ENCODE results near the gene PPP2R2C. TPM values are rescaled to one million over a fixed set of nuclear protein-coding genes. Genes with fewer than 3 reads are reported as not detected.

PPP2R2C gene
- total RNA-seq, 2 donors from 2014 or later, result 0.14 to 0.41 TPM

DNA sequence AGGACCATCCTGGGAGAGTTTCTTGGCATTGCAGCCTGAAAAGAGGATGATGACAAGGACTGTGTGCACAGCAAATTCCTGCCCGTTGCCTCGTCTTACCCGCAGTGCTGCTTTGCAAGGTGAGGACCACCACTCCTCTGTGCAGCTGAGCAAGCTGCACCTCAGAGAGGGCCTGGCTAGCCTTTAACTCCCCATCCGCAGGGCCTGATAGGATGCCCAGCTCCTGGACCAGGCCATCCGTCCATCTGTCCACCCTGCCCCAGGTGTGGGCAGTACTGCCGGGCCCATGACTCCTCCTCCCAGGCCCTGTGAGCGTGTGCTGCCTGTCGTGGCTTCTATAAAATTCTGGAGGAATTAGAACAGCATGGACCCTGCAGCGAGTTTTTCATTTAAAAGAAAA lies 43.9 kb upstream of the PPP2R2C start:
- H3K27ac ChIP-seq, result no peak overlapping the region
- TF ChIP-seq, protein P1, sequence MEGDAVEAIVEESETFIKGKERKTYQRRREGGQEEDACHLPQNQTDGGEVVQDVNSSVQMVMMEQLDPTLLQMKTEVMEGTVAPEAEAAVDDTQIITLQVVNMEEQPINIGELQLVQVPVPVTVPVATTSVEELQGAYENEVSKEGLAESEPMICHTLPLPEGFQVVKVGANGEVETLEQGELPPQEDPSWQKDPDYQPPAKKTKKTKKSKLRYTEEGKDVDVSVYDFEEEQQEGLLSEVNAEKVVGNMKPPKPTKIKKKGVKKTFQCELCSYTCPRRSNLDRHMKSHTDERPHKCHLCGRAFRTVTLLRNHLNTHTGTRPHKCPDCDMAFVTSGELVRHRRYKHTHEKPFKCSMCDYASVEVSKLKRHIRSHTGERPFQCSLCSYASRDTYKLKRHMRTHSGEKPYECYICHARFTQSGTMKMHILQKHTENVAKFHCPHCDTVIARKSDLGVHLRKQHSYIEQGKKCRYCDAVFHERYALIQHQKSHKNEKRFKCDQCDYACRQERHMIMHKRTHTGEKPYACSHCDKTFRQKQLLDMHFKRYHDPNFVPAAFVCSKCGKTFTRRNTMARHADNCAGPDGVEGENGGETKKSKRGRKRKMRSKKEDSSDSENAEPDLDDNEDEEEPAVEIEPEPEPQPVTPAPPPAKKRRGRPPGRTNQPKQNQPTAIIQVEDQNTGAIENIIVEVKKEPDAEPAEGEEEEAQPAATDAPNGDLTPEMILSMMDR (IDR thresholded peaks at IDR 0.05), result no peak
- no peaks in the 10 kb centered on the region for H3K27me3 ChIP-seq (replicated peaks; ENCODE audit: insufficient read depth)
- ATAC-seq (ENCODE audit: insufficient number of reproducible peaks, low FRiP score, low read depth) (no peak), DNase-seq (ENCODE audit: low spot score) (no peak)
- no peak overlapping the region for H3K4me3 ChIP-seq
- peaks cover 4% of the 10 kb centered on the region for H3K9me3 ChIP-seq
- no peaks in the 10 kb centered on the region for H3K36me3 ChIP-seq
- H3K4me1 ChIP-seq (ENCODE audit: control insufficient read depth in 1 of 2, low read depth in 2 of 2), result no peaks in the 10 kb centered on the region

DNA sequence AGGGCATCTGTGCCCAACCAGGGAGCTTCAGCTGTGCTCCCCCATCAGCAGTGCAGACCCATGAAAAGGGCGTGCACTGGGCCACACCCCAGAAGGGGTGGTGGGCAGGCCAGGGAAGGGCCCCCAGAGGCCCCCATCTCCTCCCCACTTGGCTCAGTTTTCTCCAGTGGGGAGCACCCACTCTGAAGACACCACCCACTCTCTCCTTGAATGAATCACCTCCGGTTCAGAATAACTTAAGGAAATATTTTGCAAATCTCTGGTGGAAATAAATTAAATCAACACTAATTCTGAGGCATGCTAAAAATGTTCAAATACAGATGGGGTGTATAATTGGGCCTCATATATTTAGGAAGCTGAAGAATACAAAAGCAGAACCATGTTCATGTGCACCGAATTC lies 41.3 kb upstream of the PPP2R2C start:
- H3K27ac ChIP-seq, result no peak overlapping the region
- no peaks in the 10 kb centered on the region for H3K4me1 ChIP-seq (ENCODE audit: control insufficient read depth in 1 of 2, low read depth in 2 of 2)
- ATAC-seq (ENCODE audit: insufficient number of reproducible peaks, low FRiP score, low read depth) (no peak), DNase-seq (ENCODE audit: low spot score) (no peak)
- H3K27me3 ChIP-seq (replicated peaks; ENCODE audit: insufficient read depth), result no peaks in the 10 kb centered on the region
- TF ChIP-seq, protein P1 (IDR thresholded peaks at IDR 0.05), result no peak
- no peaks in the 10 kb centered on the region for H3K36me3 ChIP-seq
- peaks cover 4% of the 10 kb centered on the region for H3K9me3 ChIP-seq
- H3K4me3 ChIP-seq, result no peak overlapping the region

- TF ChIP-seq, protein P1 (IDR thresholded peaks at IDR 0.05), result no peak
- H3K4me3 ChIP-seq, result no peak overlapping the region
- H3K4me1 ChIP-seq (ENCODE audit: control insufficient read depth in 1 of 2, low read depth in 2 of 2), result no peaks in the 10 kb centered on the region
- DNase-seq (ENCODE audit: low spot score) (no peak), ATAC-seq (ENCODE audit: insufficient number of reproducible peaks, low FRiP score, low read depth) (no peak)
- H3K36me3 ChIP-seq, result no peaks in the 10 kb centered on the region
- H3K27me3 ChIP-seq (replicated peaks; ENCODE audit: insufficient read depth), result no peaks in the 10 kb centered on the region
- H3K27ac ChIP-seq, result no peak overlapping the region
- peaks cover 10% of the 10 kb centered on the region for H3K9me3 ChIP-seq
These were observed 37.2 kb upstream of the PPP2R2C start for GRCh38 chr4:6509587-6509986.

GRCh38 chr4:6507345-6507744 lies 34.9 kb upstream of the PPP2R2C start:
- H3K4me1 ChIP-seq (ENCODE audit: control insufficient read depth in 1 of 2, low read depth in 2 of 2), result no peaks in the 10 kb centered on the region
- peaks cover 12% of the 10 kb centered on the region for H3K9me3 ChIP-seq
- H3K27ac ChIP-seq, result no peak overlapping the region
- no peaks in the 10 kb centered on the region for H3K27me3 ChIP-seq (replicated peaks; ENCODE audit: insufficient read depth)
- DNase-seq (ENCODE audit: low spot score), result no peak
- no peak overlapping the region for H3K4me3 ChIP-seq
- no peaks in the 10 kb centered on the region for H3K36me3 ChIP-seq
- ATAC-seq (ENCODE audit: insufficient number of reproducible peaks, low FRiP score, low read depth), result no peak
- TF ChIP-seq, protein P1 (IDR thresholded peaks at IDR 0.05), result no peak

DNA sequence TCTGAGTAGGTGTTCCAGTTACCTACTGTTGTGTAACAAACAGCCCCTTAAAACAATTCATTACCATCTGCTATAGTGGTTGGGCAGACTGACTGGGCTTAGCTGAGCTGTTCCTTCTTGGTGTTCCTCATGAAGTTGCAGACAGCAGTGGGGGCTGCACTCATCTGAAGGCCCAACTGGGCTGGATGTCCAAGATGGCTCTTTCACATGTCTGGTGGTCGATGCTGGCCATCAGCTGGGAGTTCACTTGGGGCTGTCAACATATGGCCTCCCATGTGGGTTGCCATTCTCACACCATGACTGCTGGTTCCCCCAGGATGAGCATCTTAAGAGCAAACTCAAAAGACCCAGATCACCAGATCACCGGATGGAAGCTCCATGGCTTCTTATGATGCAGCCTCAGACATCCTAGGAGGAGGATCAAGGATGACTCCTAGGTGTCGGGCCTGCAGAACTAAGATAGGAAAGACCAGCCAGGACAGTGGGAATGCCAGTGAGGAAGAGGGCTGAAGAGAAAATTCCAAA lies 34.3 kb upstream of the PPP2R2C start:
- TF ChIP-seq, protein P1 (IDR thresholded peaks at IDR 0.05), result no peak
- Histone ChIP-seq H3K4me1 (ENCODE audit: control insufficient read depth in 1 of 2, low read depth in 2 of 2) (no peaks in the 10 kb centered on the region), H3K9me3 (peaks cover 12% of the 10 kb centered on the region), H3K36me3 (no peaks in the 10 kb centered on the region), H3K27me3 (replicated peaks; ENCODE audit: insufficient read depth) (no peaks in the 10 kb centered on the region), H3K27ac (no peak overlapping the region), H3K4me3 (no peak overlapping the region)
- ATAC-seq (ENCODE audit: insufficient number of reproducible peaks, low FRiP score, low read depth) (no peak), DNase-seq (ENCODE audit: low spot score) (no peak)
